ENCODE measurements around the gene IFI30.

IFI30 gene

GRCh38 chr19:18196511-18196845, 22.9 kb downstream of the IFI30 start:
- no peak for DNase-seq
- Histone ChIP-seq H3K27ac (no peak overlapping the region), H3K27me3 (replicated peaks) (no peaks in the 10 kb centered on the region), H3K36me3 (replicated peaks) (peaks cover 12% of the 10 kb centered on the region), H3K4me3 (ENCODE audit: low read depth, low read length) (no peak overlapping the region)
- no peak for TF ChIP-seq CTCF (IDR thresholded peaks at IDR 0.05; ENCODE audit: low read depth, low read length, missing control alignments)
- in situ Hi-C loops (cut with HindIII; ENCODE audit: low pct_ligation_motif_present, low sequenced_read_pairs), result no loop called here

- no peak for DNase-seq
- TF ChIP-seq CTCF (IDR thresholded peaks at IDR 0.05; ENCODE audit: low read depth, low read length, missing control alignments), result no peak
- no peak overlapping the region for H3K27ac ChIP-seq
- in situ Hi-C loops (cut with HindIII; ENCODE audit: low pct_ligation_motif_present, low sequenced_read_pairs), result no loop called here
- H3K36me3 ChIP-seq (replicated peaks), result peaks cover 12% of the 10 kb centered on the region
- no peak overlapping the region for H3K4me3 ChIP-seq (ENCODE audit: low read depth, low read length)
- H3K27me3 ChIP-seq (replicated peaks), result no peaks in the 10 kb centered on the region
Observed at GRCh38 chr19:18197306-18197705, 23.7 kb downstream of the IFI30 start.

- Histone ChIP-seq H3K27ac (no peak overlapping the region), H3K4me3 (ENCODE audit: low read depth, low read length) (no peak overlapping the region), H3K36me3 (replicated peaks) (peaks cover 12% of the 10 kb centered on the region), H3K27me3 (replicated peaks) (no peaks in the 10 kb centered on the region)
- DNase-seq, result no peak
- no peak for TF ChIP-seq CTCF (IDR thresholded peaks at IDR 0.05; ENCODE audit: low read depth, low read length, missing control alignments)
- in situ Hi-C loops (cut with HindIII; ENCODE audit: low pct_ligation_motif_present, low sequenced_read_pairs), result no loop called here
Observed at GRCh38 chr19:18197941-18198340, 24.3 kb downstream of the IFI30 start.

- H3K36me3 ChIP-seq (replicated peaks), result peaks cover 12% of the 10 kb centered on the region
- in situ Hi-C loops (cut with HindIII; ENCODE audit: low pct_ligation_motif_present, low sequenced_read_pairs), result no loop called here
- no peak for DNase-seq
- TF ChIP-seq CTCF (IDR thresholded peaks at IDR 0.05; ENCODE audit: low read depth, low read length, missing control alignments), result no peak
- H3K27ac ChIP-seq, result no peak overlapping the region
- no peak overlapping the region for H3K4me3 ChIP-seq (ENCODE audit: low read depth, low read length)
- no peaks in the 10 kb centered on the region for H3K27me3 ChIP-seq (replicated peaks)
Observed at GRCh38 chr19:18198374-18198773, 24.8 kb downstream of the IFI30 start.

GRCh38 chr19:18202397-18202777, 28.8 kb downstream of the IFI30 start:
- no peak for DNase-seq
- H3K27ac ChIP-seq, result no peak overlapping the region
- no peak overlapping the region for H3K4me3 ChIP-seq (ENCODE audit: low read depth, low read length)
- TF ChIP-seq CTCF (IDR thresholded peaks at IDR 0.05; ENCODE audit: low read depth, low read length, missing control alignments), result no peak
- in situ Hi-C loops (cut with HindIII; ENCODE audit: low pct_ligation_motif_present, low sequenced_read_pairs), result no loop called here
- H3K36me3 ChIP-seq (replicated peaks), result peaks cover 5% of the 10 kb centered on the region
- H3K27me3 ChIP-seq (replicated peaks), result no peaks in the 10 kb centered on the region

GRCh38 chr19:18202778-18203407, 29.3 kb downstream of the IFI30 start:
- peak; percentile 53 for TF ChIP-seq CTCF (IDR thresholded peaks at IDR 0.05; ENCODE audit: low read depth, low read length, missing control alignments)
- peaks cover 4% of the 10 kb centered on the region for H3K36me3 ChIP-seq (replicated peaks)
- H3K27ac ChIP-seq, result no peak overlapping the region
- H3K27me3 ChIP-seq (replicated peaks), result no peaks in the 10 kb centered on the region
- in situ Hi-C loops (cut with HindIII; ENCODE audit: low pct_ligation_motif_present, low sequenced_read_pairs), result no loop called here
- DNase-seq, result no peak
- H3K4me3 ChIP-seq (ENCODE audit: low read depth, low read length), result peak overlapping the region; percentile 79

Measured in brain microvascular endothelial cell (primary cell).